Measurements from ENCODE around the gene USF1. TPM values are rescaled to one million over a fixed set of nuclear protein-coding genes. Genes with fewer than 3 reads are reported as not detected.

Gene USF1
- total RNA-seq, result 10 to 100 TPM; 72.2 to 77.4 TPM

- H3K4me1 Mint-ChIP-seq (ENCODE audit: low read depth in 2 of 2), result peaks cover 49 to 55% of the 10 kb centered on the region in 2 donors
- DNase-seq (ENCODE audit: low spot score), result peak; percentile 93
- ATAC-seq, result peak; percentile 91 to 94
- H3K27ac Mint-ChIP-seq, result peak within 1 kb of the TSS; percentile 95 to 97
- H3K36me3 Mint-ChIP-seq, result peaks cover 37% of the 10 kb centered on the region
- no peaks in the 10 kb centered on the region for H3K27me3 Mint-ChIP-seq
- H3K9me3 Mint-ChIP-seq, result no peaks in the 10 kb centered on the region
- peak within 1 kb of the TSS; percentile 99 for H3K4me3 Mint-ChIP-seq
Measured at GRCh38 chr1:161045736-161046604, at the start of gene USF1. Gene USF1, minus strand, starts transcription at chr1:161045977. Its CDS starts 2,702 bp downstream, at chr1:161043275.

- Mint-ChIP-seq H3K4me3 (no peak overlapping the region), H3K9me3 (no peaks in the 10 kb centered on the region), H3K4me1 (ENCODE audit: low read depth in 2 of 2) (peaks cover 27 to 39% of the 10 kb centered on the region in 2 donors), H3K27ac (peak overlapping the region in 1 of 2 donors; percentile 3), H3K27me3 (no peaks in the 10 kb centered on the region), H3K36me3 (no peaks in the 10 kb centered on the region)
- DNase-seq (ENCODE audit: low spot score), result no peak
- ATAC-seq, result no peak
Measured at GRCh38 chr1:161095230-161095629, 49.5 kb upstream of the USF1 start.

- H3K27ac Mint-ChIP-seq, result no peak overlapping the region
- no peak overlapping the region for H3K4me3 Mint-ChIP-seq
- no peaks in the 10 kb centered on the region for H3K36me3 Mint-ChIP-seq
- H3K9me3 Mint-ChIP-seq, result no peaks in the 10 kb centered on the region
- H3K27me3 Mint-ChIP-seq, result no peaks in the 10 kb centered on the region
- no peak for ATAC-seq
- H3K4me1 Mint-ChIP-seq (ENCODE audit: low read depth in 2 of 2), result peaks cover 27 to 39% of the 10 kb centered on the region in 2 donors
- no peak for DNase-seq (ENCODE audit: low spot score)
Measured at GRCh38 chr1:161094481-161094880, 48.7 kb upstream of the USF1 start.

GRCh38 chr1:161092621-161093028 is 46.8 kb upstream of the USF1 start:
- H3K4me1 Mint-ChIP-seq (ENCODE audit: low read depth in 2 of 2), result peaks cover 15 to 27% of the 10 kb centered on the region in 2 donors
- H3K9me3 Mint-ChIP-seq, result no peaks in the 10 kb centered on the region
- H3K27me3 Mint-ChIP-seq, result no peaks in the 10 kb centered on the region
- DNase-seq (ENCODE audit: low spot score) (no peak), ATAC-seq (peak; percentile 82 to 84)
- no peaks in the 10 kb centered on the region for H3K36me3 Mint-ChIP-seq
- no peak overlapping the region for H3K4me3 Mint-ChIP-seq
- peak overlapping the region in 1 of 2 donors; percentile 43 for H3K27ac Mint-ChIP-seq

GRCh38 chr1:161091796-161092507 is 46.2 kb upstream of the USF1 start:
- H3K4me1 Mint-ChIP-seq (ENCODE audit: low read depth in 2 of 2), result peaks cover 8 to 20% of the 10 kb centered on the region in 2 donors
- ATAC-seq (no peak), DNase-seq (ENCODE audit: low spot score) (no peak)
- no peak overlapping the region for H3K4me3 Mint-ChIP-seq
- H3K27me3 Mint-ChIP-seq, result no peaks in the 10 kb centered on the region
- peak overlapping the region in 1 of 2 donors; percentile 43 for H3K27ac Mint-ChIP-seq
- H3K36me3 Mint-ChIP-seq, result no peaks in the 10 kb centered on the region
- H3K9me3 Mint-ChIP-seq, result no peaks in the 10 kb centered on the region

- Mint-ChIP-seq H3K27me3 (no peaks in the 10 kb centered on the region), H3K36me3 (no peaks in the 10 kb centered on the region), H3K27ac (no peak overlapping the region), H3K4me1 (ENCODE audit: low read depth in 2 of 2) (peaks cover 7 to 13% of the 10 kb centered on the region in 2 donors), H3K9me3 (no peaks in the 10 kb centered on the region), H3K4me3 (no peak overlapping the region)
- DNase-seq (ENCODE audit: low spot score), result no peak
- no peak for ATAC-seq
Measured at GRCh38 chr1:161091093-161091492, 45.3 kb upstream of the USF1 start.

GRCh38 chr1:161090617-161091016 is 44.8 kb upstream of the USF1 start:
- no peak overlapping the region for H3K4me3 Mint-ChIP-seq
- ATAC-seq, result no peak
- no peak for DNase-seq (ENCODE audit: low spot score)

GRCh38 chr1:161089938-161090337 is 44.2 kb upstream of the USF1 start:
- Mint-ChIP-seq H3K4me3 (no peak overlapping the region), H3K36me3 (no peaks in the 10 kb centered on the region), H3K4me1 (ENCODE audit: low read depth in 2 of 2) (peaks cover 7 to 13% of the 10 kb centered on the region in 2 donors), H3K27ac (no peak overlapping the region), H3K27me3 (no peaks in the 10 kb centered on the region), H3K9me3 (no peaks in the 10 kb centered on the region)
- DNase-seq (ENCODE audit: low spot score), result no peak
- no peak for ATAC-seq

More at GRCh38 chr1:161090617-161091016, 44.8 kb upstream of the USF1 start:
- Mint-ChIP-seq H3K36me3 (no peaks in the 10 kb centered on the region), H3K9me3 (no peaks in the 10 kb centered on the region), H3K27me3 (no peaks in the 10 kb centered on the region), H3K27ac (no peak overlapping the region), H3K4me1 (ENCODE audit: low read depth in 2 of 2) (peaks cover 7 to 13% of the 10 kb centered on the region in 2 donors)

- DNase-seq (ENCODE audit: low spot score), result no peak
- H3K27me3 Mint-ChIP-seq, result no peaks in the 10 kb centered on the region
- peaks cover 7 to 13% of the 10 kb centered on the region in 2 donors for H3K4me1 Mint-ChIP-seq (ENCODE audit: low read depth in 2 of 2)
- ATAC-seq, result no peak
- H3K27ac Mint-ChIP-seq, result no peak within 1 kb of the TSS
- H3K4me3 Mint-ChIP-seq, result no peak within 1 kb of the TSS
- no peaks in the 10 kb centered on the region for H3K9me3 Mint-ChIP-seq
- H3K36me3 Mint-ChIP-seq, result no peaks in the 10 kb centered on the region
Measured at GRCh38 chr1:161089251-161089924, 43.6 kb upstream of the USF1 start, which contains the start of gene NECTIN4. Gene NECTIN4, minus strand, starts transcription at chr1:161089558. Its CDS starts 262 bp downstream, at chr1:161089296.

GRCh38 chr1:161088587-161089110 is 42.9 kb upstream of the USF1 start:
- Mint-ChIP-seq H3K4me1 (ENCODE audit: low read depth in 2 of 2) (peaks cover 7 to 17% of the 10 kb centered on the region in 2 donors), H3K36me3 (no peaks in the 10 kb centered on the region), H3K27me3 (no peaks in the 10 kb centered on the region), H3K4me3 (no peak overlapping the region), H3K27ac (no peak overlapping the region), H3K9me3 (no peaks in the 10 kb centered on the region)
- DNase-seq (ENCODE audit: low spot score) (no peak), ATAC-seq (no peak)

GRCh38 chr1:161086457-161086856 is 40.7 kb upstream of the USF1 start:
- no peaks in the 10 kb centered on the region for H3K9me3 Mint-ChIP-seq
- peaks cover 0 to 8% of the 10 kb centered on the region in 2 donors for H3K4me1 Mint-ChIP-seq (ENCODE audit: low read depth in 2 of 2)
- no peaks in the 10 kb centered on the region for H3K36me3 Mint-ChIP-seq
- H3K4me3 Mint-ChIP-seq, result no peak overlapping the region
- DNase-seq (ENCODE audit: low spot score) (no peak), ATAC-seq (no peak)
- peak overlapping the region in 1 of 2 donors; percentile 33 for H3K27ac Mint-ChIP-seq
- H3K27me3 Mint-ChIP-seq, result no peaks in the 10 kb centered on the region

GRCh38 chr1:161085165-161085564 is 39.4 kb upstream of the USF1 start:
- no peak overlapping the region for H3K4me3 Mint-ChIP-seq
- no peaks in the 10 kb centered on the region for H3K27me3 Mint-ChIP-seq
- no peak overlapping the region for H3K27ac Mint-ChIP-seq
- H3K9me3 Mint-ChIP-seq, result no peaks in the 10 kb centered on the region
- H3K36me3 Mint-ChIP-seq, result no peaks in the 10 kb centered on the region
- ATAC-seq (no peak), DNase-seq (ENCODE audit: low spot score) (no peak)
- peaks cover 0 to 8% of the 10 kb centered on the region in 2 donors for H3K4me1 Mint-ChIP-seq (ENCODE audit: low read depth in 2 of 2)

GRCh38 chr1:161084597-161084988 is 38.8 kb upstream of the USF1 start:
- H3K27ac Mint-ChIP-seq, result peak overlapping the region in 1 of 2 donors; percentile 4
- H3K4me3 Mint-ChIP-seq, result no peak overlapping the region
- no peak for ATAC-seq
- no peaks in the 10 kb centered on the region for H3K27me3 Mint-ChIP-seq
- H3K36me3 Mint-ChIP-seq, result no peaks in the 10 kb centered on the region
- peaks cover 0 to 12% of the 10 kb centered on the region in 2 donors for H3K4me1 Mint-ChIP-seq (ENCODE audit: low read depth in 2 of 2)
- no peaks in the 10 kb centered on the region for H3K9me3 Mint-ChIP-seq
- no peak for DNase-seq (ENCODE audit: low spot score)
